ENCODE results near the gene TMEM176B. TPM values are rescaled to one million over a fixed set of nuclear protein-coding genes. Genes with fewer than 3 reads are reported as not detected.

The TMEM176B gene
- total RNA-seq, 2 donors from 2014 or later, result not detected

Other genes with a start within 250 kb of the TMEM176B start
- 100 to 1,000 TPM; 102 to 193 TPM for gene GIMAP4, start 233.0 kb downstream of the TMEM176B start, total RNA-seq
- gene GIMAP6, start 168.0 kb downstream of the TMEM176B start, total RNA-seq, result 10 to 100 TPM; 42.3 to 57.3 TPM
- 10 to 100 TPM; 29.1 to 44.9 TPM for gene GIMAP2, start 114.7 kb downstream of the TMEM176B start, total RNA-seq
- gene GIMAP1, start 83.8 kb downstream of the TMEM176B start, total RNA-seq, result 1 to 10 TPM; 5.1 to 5.6 TPM
- 100 to 1,000 TPM; 106 to 142 TPM for gene GIMAP5, start 62.9 kb downstream of the TMEM176B start, total RNA-seq
- gene TMEM176A, start 405 bp upstream of the TMEM176B start, total RNA-seq, result under 1 TPM in 1 of 2 donors, not detected in 1; 0.45 TPM
- gene AOC1, start 52.2 kb upstream of the TMEM176B start, total RNA-seq, result not detected
- gene KCNH2, start 178.0 kb upstream of the TMEM176B start, total RNA-seq, result under 1 TPM; 0.32 to 0.77 TPM
- 10 to 100 TPM in 1 of 2 donors, 1 to 10 TPM in 1; 8.0 to 12.1 TPM for gene NOS3, start 190.7 kb upstream of the TMEM176B start, total RNA-seq
- gene ATG9B, start 224.1 kb upstream of the TMEM176B start, total RNA-seq, result 10 to 100 TPM in 1 of 2 donors, 1 to 10 TPM in 1; 2.9 to 18.2 TPM
- 10 to 100 TPM; 36.4 to 52.0 TPM for gene ABCB8, start 228.1 kb upstream of the TMEM176B start, total RNA-seq
- 1 to 10 TPM; 9.0 to 9.7 TPM for gene ASIC3, start 248.2 kb upstream of the TMEM176B start, total RNA-seq